Endothelial cell of umbilical vein (primary cell): ENCODE measurements around the gene FAM20B. TPM values are rescaled to one million over a fixed set of nuclear protein-coding genes. Genes with fewer than 3 reads are reported as not detected.

Experiments
- BruUV-seq: library from RNA; stranded (reverse); fragments of 400-500 nt; replicated peaks from 2 replicates; lab custom pipeline; 2021; lab: Mats Ljungman, UMichigan
- CTCF ChIA-PET: fragments of 300-600, 350-600 bp; sonication (Branson Sonifier 250); formaldehyde crosslinking; loops from one replicate; lab custom pipeline; 2021; ENCODE audit warnings: antibody characterized with exemption, inconsistent platforms; lab: Charles Lee
- POLR2A ChIA-PET: fragments of 300-600, 350-600 bp; sonication (Branson Sonifier 250); formaldehyde crosslinking; loops from one replicate; lab custom pipeline; 2021; ENCODE audit warnings: antibody characterized with exemption, inconsistent platforms; lab: Charles Lee
- DNase-seq: peaks from one replicate; pipeline ENCODE4 v3.0.0-alpha.2; 2011; ENCODE audit warnings: low read depth, low spot score
- FAIRE-seq: peaks from 2 replicates; lab custom pipeline; 2011; peaks lifted over from hg19 to GRCh38; lab: Jason Lieb, UNC
- H2AFZ ChIP-seq: 2 replicates; pipeline ENCODE4 v1.6.0; 2012; ENCODE audit warnings: low read depth, low read length, control low read depth, inconsistent platforms
- H3K27ac ChIP-seq: 2 replicates; pipeline ENCODE4 v1.5.1; 2011; ENCODE audit warnings: low read depth, mild to moderate bottlenecking, control low read depth, low read length, moderate library complexity; ENCODE audit not compliant: insufficient read depth
- H3K27me3 ChIP-seq, 2 experiments: 2 replicates each; pipeline versions ENCODE4 v1.6.0 to v1.6.1; 2011; ENCODE audit warnings: low read length in 2 of 2, mixed read lengths in 1 of 2; ENCODE audit not compliant: control insufficient read depth in 2 of 2, insufficient read depth in 2 of 2
- H3K36me3 ChIP-seq, 2 experiments: 2 replicates in 1 of 2; 3 replicates in 1 of 2; pipeline ENCODE4 v1.5.1; 2011; ENCODE audit warnings: low read length in 2 of 2, mild to moderate bottlenecking in 1 of 2, moderate library complexity in 1 of 2; ENCODE audit not compliant: control insufficient read depth in 2 of 2, insufficient read depth in 2 of 2; ENCODE audit errors: extremely low read depth in 1 of 2
- H3K4me1 ChIP-seq: 3 replicates; pipeline ENCODE4 v1.5.1; 2011; ENCODE audit warnings: mild to moderate bottlenecking, low read length; ENCODE audit not compliant: control insufficient read depth, insufficient read depth; ENCODE audit errors: extremely low read depth
- H3K4me2 ChIP-seq: 2 replicates; pipeline ENCODE4 v1.6.1; 2011; ENCODE audit warnings: low read length, control low read depth, mixed read lengths; ENCODE audit not compliant: insufficient read depth
- H3K4me3 ChIP-seq, 3 experiments: fragments of 200-600 bp in 1 of 3; sonication (generic), shearing (Covaris generic) in 1 of 3; replicated peaks in 1 of 3; 2 replicates each; pipeline ENCODE4 v1.5.1; 2011 to 2016; ENCODE audit warnings: control low read depth in 3 of 3, low read length in 3 of 3, mild to moderate bottlenecking in 2 of 3, inconsistent platforms in 1 of 3, low read depth in 1 of 3, moderate library complexity in 1 of 3; ENCODE audit not compliant: insufficient read depth in 1 of 3
- H3K79me2 ChIP-seq: 2 replicates; pipeline ENCODE4 v1.6.0; 2012; ENCODE audit warnings: low read length, inconsistent platforms; ENCODE audit not compliant: control insufficient read depth, insufficient read depth
- H3K9ac ChIP-seq: replicated peaks from 2 replicates; pipeline ENCODE3; 2011; ENCODE audit warnings: low read length, control low read depth; ENCODE audit not compliant: insufficient read depth; ENCODE audit errors: extremely low read depth
- H3K9me1 ChIP-seq: replicated peaks from 3 replicates; pipeline ENCODE4 v1.6.0; 2011; ENCODE audit warnings: mild to moderate bottlenecking, low read length; ENCODE audit not compliant: control insufficient read depth, insufficient read depth; ENCODE audit errors: extremely low read depth
- H3K9me3 ChIP-seq: replicated peaks from 2 replicates; pipeline ENCODE4 v1.5.1; 2012; ENCODE audit warnings: low read length, inconsistent platforms; ENCODE audit not compliant: control insufficient read depth, insufficient read depth
- H4K20me1 ChIP-seq: replicated peaks from 2 replicates; pipeline ENCODE3; 2011; ENCODE audit warnings: mild to moderate bottlenecking, low read length; ENCODE audit not compliant: control insufficient read depth, insufficient read depth; ENCODE audit errors: extremely low read depth
- EZH2 ChIP-seq: IDR thresholded peaks from 2 replicates; pipeline ENCODE4 v1.6.1; 2012; ENCODE audit warnings: borderline replicate concordance, low read depth, mild to moderate bottlenecking, moderate library complexity, low read length, inconsistent platforms; ENCODE audit not compliant: severe bottlenecking
- FOS ChIP-seq: IDR thresholded peaks from 2 replicates; pipeline ENCODE4 v1.6.1; 2011; ENCODE audit warnings: mild to moderate bottlenecking, low read length, moderate library complexity, borderline replicate concordance; ENCODE audit not compliant: insufficient read depth
- GATA2 ChIP-seq: IDR thresholded peaks from 2 replicates; pipeline ENCODE4 v1.7.0; 2011; ENCODE audit warnings: low read depth, mild to moderate bottlenecking, moderate library complexity, mixed read lengths, low read length; ENCODE audit not compliant: insufficient read length, insufficient read depth
- JUN ChIP-seq: IDR thresholded peaks from 2 replicates; pipeline ENCODE4 v1.6.1; 2011; ENCODE audit warnings: borderline replicate concordance, low read depth; ENCODE audit not compliant: insufficient read length, insufficient read depth
- MAX ChIP-seq: IDR thresholded peaks from 2 replicates; pipeline ENCODE4 v1.6.1; 2011; ENCODE audit not compliant: insufficient read depth, insufficient read length
- MYC ChIP-seq: IDR thresholded peaks from one replicate; pipeline ENCODE4 v1.6.1; 2011; ENCODE audit warnings: mild to moderate bottlenecking, low read depth, low read length
- POLR2A ChIP-seq: IDR thresholded peaks from 2 replicates; pipeline ENCODE4 v1.6.1; 2012; ENCODE audit warnings: low read depth, mild to moderate bottlenecking, control low read depth, low read length
- POLR2AphosphoS5 ChIP-seq: IDR thresholded peaks from 2 replicates; pipeline ENCODE4 v1.6.1; 2012; ENCODE audit warnings: low read depth, mild to moderate bottlenecking, control low read depth, low read length, moderate library complexity; ENCODE audit not compliant: insufficient read depth
- dilution Hi-C: fragments of 300-500 bp; cut with MboI; formaldehyde crosslinking; loops from one replicate; pipeline ENCODE4 v1.15.0; 2019; ENCODE audit warnings: low sequenced_read_pairs; ENCODE audit not compliant: extremely low pct_ligation_motif_present
- intact Hi-C: fragments of 100-400 bp; cut with micrococcal nuclease; formaldehyde crosslinking; loops from one replicate; pipeline ENCODE4 v1.10.0; 2022
- polyA plus RNA-seq, 4 experiments: library from polyadenylated mRNA; depleted of rRNA in 3 of 4; stranded (reverse) in 3 of 4; unstranded in 1 of 4; fragments of >200 nt; gene quantifications; 2 replicates each; pipeline versions ENCODE4 v1.2.1 to v1.2.3, GENCODE V29; 2011 to 2012; ENCODE audit warnings: missing spikeins in 1 of 4
- total RNA-seq: library from RNA; stranded (reverse); gene quantifications from 2 replicates; pipeline ENCODE4 v1.2.3, GENCODE V29; 2021
- TF ChIP-seq, protein P1 (sequence below), 2 donors: IDR thresholded peaks; 1 replicate in 1 of 2; 2 replicates in 1 of 2; pipeline ENCODE4 v1.5.1; 2011; ENCODE audit warnings: low read length in 2 of 2, mild to moderate bottlenecking in 2 of 2, moderate library complexity in 2 of 2, control low read depth in 1 of 2, inconsistent platforms in 1 of 2, low read depth in 1 of 2; ENCODE audit not compliant: insufficient read depth in 1 of 2; ENCODE audit errors: extremely low read depth in 1 of 2

The FAM20B gene
- total and polyA plus RNA-seq, 2 donors (not counting 3 experiments of a cell fraction or from before 2014, with no cell fraction given) = 10.0 to 35.1 TPM

GRCh38 chr1:179108644-179109043 lies 83.0 kb downstream of the FAM20B start:
- FAIRE-seq (no peak), DNase-seq (no peak)
- no peak overlapping the region for H2AFZ ChIP-seq
- H3K9ac ChIP-seq = no peak overlapping the region
- TF ChIP-seq EZH2 (no peak), POLR2AphosphoS5 (no peak), MAX (no peak), JUN (no peak), POLR2A (no peak), FOS (no peak), GATA2 (no peak), MYC (no peak)
- TF ChIP-seq, protein P1, sequence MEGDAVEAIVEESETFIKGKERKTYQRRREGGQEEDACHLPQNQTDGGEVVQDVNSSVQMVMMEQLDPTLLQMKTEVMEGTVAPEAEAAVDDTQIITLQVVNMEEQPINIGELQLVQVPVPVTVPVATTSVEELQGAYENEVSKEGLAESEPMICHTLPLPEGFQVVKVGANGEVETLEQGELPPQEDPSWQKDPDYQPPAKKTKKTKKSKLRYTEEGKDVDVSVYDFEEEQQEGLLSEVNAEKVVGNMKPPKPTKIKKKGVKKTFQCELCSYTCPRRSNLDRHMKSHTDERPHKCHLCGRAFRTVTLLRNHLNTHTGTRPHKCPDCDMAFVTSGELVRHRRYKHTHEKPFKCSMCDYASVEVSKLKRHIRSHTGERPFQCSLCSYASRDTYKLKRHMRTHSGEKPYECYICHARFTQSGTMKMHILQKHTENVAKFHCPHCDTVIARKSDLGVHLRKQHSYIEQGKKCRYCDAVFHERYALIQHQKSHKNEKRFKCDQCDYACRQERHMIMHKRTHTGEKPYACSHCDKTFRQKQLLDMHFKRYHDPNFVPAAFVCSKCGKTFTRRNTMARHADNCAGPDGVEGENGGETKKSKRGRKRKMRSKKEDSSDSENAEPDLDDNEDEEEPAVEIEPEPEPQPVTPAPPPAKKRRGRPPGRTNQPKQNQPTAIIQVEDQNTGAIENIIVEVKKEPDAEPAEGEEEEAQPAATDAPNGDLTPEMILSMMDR (IDR thresholded peaks at IDR 0.05; ENCODE audit: extremely low read depth in 1 of 2, insufficient read depth in 1 of 2, low read depth in 1 of 2, low read length in 2 of 2) = no peak
- H3K36me3 ChIP-seq = peaks cover 43 to 54% of the 10 kb centered on the region in 2 experiments
- CTCF ChIA-PET = interaction anchor here (1.1 to 1.8 kb wide), 3 partner anchors 10 to 185 kb away, joined by 3 to 6 read pairs (median 3); partner anchors contain the start of gene SOAT1
- H3K4me3 ChIP-seq = no peak overlapping the region
- no TSS peak for BruUV-seq
- H3K9me3 ChIP-seq = no peaks in the 10 kb centered on the region
- H3K9me1 ChIP-seq = no peaks in the 10 kb centered on the region
- dilution Hi-C loops = no loop called here
- H3K4me1 ChIP-seq = no peaks in the 10 kb centered on the region
- no peak overlapping the region for H3K27ac ChIP-seq
- POLR2A ChIA-PET = no interaction called here
- H3K27me3 ChIP-seq = no peaks in the 10 kb centered on the region
- peaks cover 62% of the 10 kb centered on the region for H3K79me2 ChIP-seq
- H3K4me2 ChIP-seq = no peak overlapping the region
- intact Hi-C loops = no loop called here
- H4K20me1 ChIP-seq = peaks cover 12% of the 10 kb centered on the region
